Caki2 (cell line): ENCODE results near the gene CCL21. TPM values are rescaled to one million over a fixed set of nuclear protein-coding genes. Genes with fewer than 3 reads are reported as not detected.

Experiments
- total RNA-seq: library from RNA; depleted of rRNA; stranded (reverse); fragments of >200 nt; shearing (Covaris generic); gene quantifications from 2 replicates; pipeline ENCODE4 v1.2.3, GENCODE V29; 2014; ENCODE audit warnings: low replicate concordance; rRNA removed

The CCL21 gene
- total RNA-seq, 1 experiment from 2014 or later, result not detected

Other genes with a start within 250 kb of the CCL21 start
- 4.0 TPM in 1 of 2 replicates, not detected in the other for gene ENHO, start 187.1 kb downstream of the CCL21 start, total RNA-seq
- not detected in 2 replicates for gene CNTFR, start 120.4 kb downstream of the CCL21 start, total RNA-seq
- 40.9 and 71.8 TPM in 2 replicates for gene RPP25L, start 98.0 kb downstream of the CCL21 start, total RNA-seq
- gene DCTN3, start 89.6 kb downstream of the CCL21 start, total RNA-seq, result 90.1 and 110 TPM in 2 replicates
- not detected in 2 replicates for gene ARID3C, start 81.1 kb downstream of the CCL21 start, total RNA-seq
- 93.9 and 129 TPM in 2 replicates for gene SIGMAR1, start 72.3 kb downstream of the CCL21 start, total RNA-seq
- gene GALT, start 63.5 kb downstream of the CCL21 start, total RNA-seq, result 12.2 and 13.8 TPM in 2 replicates
- 0.32 and 1.6 TPM in 2 replicates for gene IL11RA, start 58.0 kb downstream of the CCL21 start, total RNA-seq
- gene CCL27, start 47.5 kb downstream of the CCL21 start, total RNA-seq, result 1.3 TPM in 1 of 2 replicates, not detected in the other
- gene CCL19, start 18.9 kb downstream of the CCL21 start, total RNA-seq, result not detected in 2 replicates
- 0.07 and 0.20 TPM in 2 replicates for gene PHF24, start 248.1 kb upstream of the CCL21 start, total RNA-seq